Keratinocyte (primary cell): ENCODE results near the gene PCSK6. TPM values are rescaled to one million over a fixed set of nuclear protein-coding genes. Genes with fewer than 3 reads are reported as not detected.

Experiments
- DNase-seq: peaks from one replicate; pipeline ENCODE4 v3.0.0-alpha.2; 2011; ENCODE audit warnings: low read depth, missing footprints, low spot score
- FAIRE-seq: peaks from 2 replicates; lab custom pipeline; 2011; peaks lifted over from hg19 to GRCh38; lab: Jason Lieb, UNC
- H2AFZ ChIP-seq: 2 replicates; pipeline ENCODE4 v1.6.0; 2012; ENCODE audit warnings: low read length, control low read depth, inconsistent platforms; ENCODE audit not compliant: control insufficient read depth
- H3K27ac ChIP-seq: 2 replicates; pipeline ENCODE4 v1.5.1; 2011; ENCODE audit warnings: low read length; ENCODE audit not compliant: control insufficient read depth, insufficient read depth
- H3K27me3 ChIP-seq: 3 replicates; pipeline ENCODE4 v1.6.0; 2011; ENCODE audit warnings: low read length; ENCODE audit not compliant: control insufficient read depth, insufficient read depth; ENCODE audit errors: extremely low read depth
- H3K36me3 ChIP-seq, 2 experiments: 2 replicates in 1 of 2; 3 replicates in 1 of 2; pipeline ENCODE4 v1.5.1; 2011; ENCODE audit warnings: low read length in 2 of 2, mild to moderate bottlenecking in 1 of 2; ENCODE audit not compliant: control insufficient read depth in 2 of 2, insufficient read depth in 2 of 2; ENCODE audit errors: extremely low read depth in 1 of 2
- H3K4me1 ChIP-seq: 3 replicates; pipeline ENCODE4 v1.5.1; 2011; ENCODE audit warnings: low read length; ENCODE audit not compliant: control insufficient read depth, insufficient read depth; ENCODE audit errors: extremely low read depth
- H3K4me2 ChIP-seq: 3 replicates; pipeline ENCODE4 v1.6.0; 2011; ENCODE audit warnings: low read depth, low read length; ENCODE audit not compliant: control insufficient read depth, insufficient read depth; ENCODE audit errors: extremely low read depth
- H3K4me3 ChIP-seq, 3 experiments: fragments of 200-600 bp in 1 of 3; sonication (generic) in 1 of 3; 2 replicates in 2 of 3; 3 replicates in 1 of 3; pipeline ENCODE4 v1.5.1; 2011 to 2016; ENCODE audit warnings: low read length in 3 of 3, mild to moderate bottlenecking in 3 of 3, control low read depth in 2 of 3, inconsistent platforms in 1 of 3, low read depth in 1 of 3, mixed read lengths in 1 of 3, mixed run types in 1 of 3, moderate library complexity in 1 of 3; ENCODE audit not compliant: control insufficient read depth in 2 of 3, insufficient read depth in 2 of 3; ENCODE audit errors: extremely low read depth in 1 of 3
- H3K79me2 ChIP-seq: 2 replicates; pipeline ENCODE4 v1.6.0; 2012; ENCODE audit warnings: low read length; ENCODE audit not compliant: control insufficient read depth, insufficient read depth
- H3K9ac ChIP-seq: 3 replicates; pipeline ENCODE4 v1.6.0; 2011; ENCODE audit warnings: low read length; ENCODE audit not compliant: control insufficient read depth, insufficient read depth; ENCODE audit errors: extremely low read depth
- H3K9me1 ChIP-seq: 3 replicates; pipeline ENCODE4 v1.6.0; 2011; ENCODE audit warnings: low read length; ENCODE audit not compliant: control insufficient read depth, insufficient read depth; ENCODE audit errors: extremely low read depth
- H3K9me3 ChIP-seq: 2 replicates; pipeline ENCODE4 v1.5.1; 2012; ENCODE audit warnings: low read depth, low read length; ENCODE audit not compliant: control insufficient read depth
- H4K20me1 ChIP-seq: 3 replicates; pipeline ENCODE4 v1.6.0; 2011; ENCODE audit warnings: low read length; ENCODE audit not compliant: control insufficient read depth, insufficient read depth; ENCODE audit errors: extremely low read depth
- CTCF ChIP-seq, 3 experiments: IDR thresholded peaks in 1 of 3; conservative IDR thresholded peaks in 1 of 3; optimal IDR thresholded peaks in 1 of 3; 2 replicates in 2 of 3; 3 replicates in 1 of 3; pipeline versions ENCODE3 to v1.5.1; 2011; ENCODE audit warnings: low read length in 3 of 3, mild to moderate bottlenecking in 3 of 3, moderate library complexity in 2 of 3, control low read depth in 1 of 3, inconsistent platforms in 1 of 3; ENCODE audit not compliant: insufficient read depth in 2 of 3; ENCODE audit errors: extremely low read depth in 1 of 3
- EZH2 ChIP-seq: IDR thresholded peaks from one replicate; pipeline ENCODE4 v1.6.1; 2012; ENCODE audit warnings: inconsistent platforms, mild to moderate bottlenecking, low read length, moderate library complexity
- dilution Hi-C: fragments of 300-500 bp; cut with MboI; formaldehyde crosslinking; loops from one replicate; pipeline ENCODE4 v1.7.0; 2020; ENCODE audit warnings: low sequenced_read_pairs; ENCODE audit not compliant: extremely low pct_ligation_motif_present
- polyA plus RNA-seq, 5 experiments: library from polyadenylated mRNA; depleted of rRNA in 3 of 5; stranded (reverse) in 3 of 5; stranded (forward) in 1 of 5; unstranded in 1 of 5; fragments of >200 nt; gene quantifications; 1 replicate in 1 of 5; 2 replicates in 3 of 5; 3 replicates in 1 of 5; pipeline versions ENCODE4 v1.2.1 to v1.2.3, GENCODE V29; 2011 to 2012; ENCODE audit warnings: missing spikeins in 2 of 5, low read depth in 1 of 5, low replicate concordance in 1 of 5

The PCSK6 gene
- polyA plus RNA-seq, 1 donor (not counting 4 experiments of a cell fraction or from before 2014, with no cell fraction given): 3.1 TPM

GRCh38 chr15:101441696-101442095 is 47.8 kb downstream of the PCSK6 start:
- H4K20me1 ChIP-seq: no peaks in the 10 kb centered on the region
- no peak for FAIRE-seq
- H3K4me2 ChIP-seq: no peak overlapping the region
- no peak for TF ChIP-seq EZH2
- no peak for TF ChIP-seq CTCF (optimal IDR thresholded peaks at IDR 0.05 in 1 of 3, IDR thresholded peaks at IDR 0.05 in 1 of 3, conservative IDR thresholded peaks at IDR 0.05 in 1 of 3; ENCODE audit: extremely low read depth in 1 of 3, insufficient read depth in 2 of 3, low read length in 3 of 3)
- no peaks in the 10 kb centered on the region for H3K27me3 ChIP-seq
- H3K9me1 ChIP-seq: no peaks in the 10 kb centered on the region
- no peaks in the 10 kb centered on the region for H3K79me2 ChIP-seq
- H3K36me3 ChIP-seq: no peaks in the 10 kb centered on the region
- H2AFZ ChIP-seq: no peak overlapping the region
- peaks cover 34% of the 10 kb centered on the region for H3K4me1 ChIP-seq
- no peak for DNase-seq
- no peak overlapping the region for H3K9ac ChIP-seq
- dilution Hi-C loops: no loop called here
- H3K4me3 ChIP-seq: no peak overlapping the region
- no peaks in the 10 kb centered on the region for H3K9me3 ChIP-seq
- H3K27ac ChIP-seq: no peak overlapping the region

GRCh38 chr15:101440846-101441590 is 48.5 kb downstream of the PCSK6 start:
- Histone ChIP-seq H3K4me1 (peaks cover 27% of the 10 kb centered on the region), H3K9ac (no peak overlapping the region), H3K9me1 (no peaks in the 10 kb centered on the region), H3K27ac (no peak overlapping the region), H3K36me3 (no peaks in the 10 kb centered on the region), H3K4me2 (peak overlapping the region; percentile 78), H3K4me3 (no peak overlapping the region), H4K20me1 (no peaks in the 10 kb centered on the region), H3K79me2 (no peaks in the 10 kb centered on the region), H2AFZ (no peak overlapping the region), H3K27me3 (no peaks in the 10 kb centered on the region), H3K9me3 (no peaks in the 10 kb centered on the region)
- DNase-seq (no peak), FAIRE-seq (no peak)
- dilution Hi-C loops: no loop called here
- TF ChIP-seq CTCF (optimal IDR thresholded peaks at IDR 0.05 in 1 of 3, IDR thresholded peaks at IDR 0.05 in 1 of 3, conservative IDR thresholded peaks at IDR 0.05 in 1 of 3; ENCODE audit: extremely low read depth in 1 of 3, insufficient read depth in 2 of 3, low read length in 3 of 3): no peak
- no peak for TF ChIP-seq EZH2
